CD4-positive, CD25-positive, alpha-beta regulatory T cell (primary cell): ENCODE results near the gene PRELP. TPM values are rescaled to one million over a fixed set of nuclear protein-coding genes. Genes with fewer than 3 reads are reported as not detected.

ENCODE experiments used
- ATAC-seq, 2 donors: fragments of 150-1000 bp; cut with Tn5 transposase; one replicate each; pipeline ENCODE4 v1.10.0; 2021; ENCODE audit warnings: low read depth in 2 of 2, moderate number of reproducible peaks in 2 of 2, moderate library complexity in 1 of 2
- DNase-seq, 3 donors: peaks; one replicate each; pipeline versions ENCODE4 v3.0.0 to v3.0.0-alpha.2; 2012 to 2022; ENCODE audit warnings: mixed read lengths in 1 of 3
- H3K27ac ChIP-seq: one replicate; pipeline ENCODE4 v1.7.0; 2013; ENCODE audit warnings: mild to moderate bottlenecking, low read length; ENCODE audit not compliant: insufficient read depth, poor library complexity, severe bottlenecking
- H3K27me3 ChIP-seq: one replicate; pipeline ENCODE4 v1.7.0; 2013; ENCODE audit warnings: low read length; ENCODE audit not compliant: control insufficient read depth, insufficient read depth
- H3K36me3 ChIP-seq: one replicate; pipeline ENCODE4 v1.7.0; 2013; ENCODE audit warnings: mild to moderate bottlenecking, low read length, moderate library complexity; ENCODE audit not compliant: control insufficient read depth, insufficient read depth
- H3K4me1 ChIP-seq: 2 replicates; pipeline ENCODE4 v1.7.0; 2013; ENCODE audit warnings: mild to moderate bottlenecking, low read length; ENCODE audit not compliant: insufficient read depth, control insufficient read depth, poor library complexity, severe bottlenecking
- H3K4me3 ChIP-seq: one replicate; pipeline ENCODE4 v1.7.0; 2013; ENCODE audit warnings: low read depth, mild to moderate bottlenecking, low read length, moderate library complexity
- H3K9me3 ChIP-seq, 2 experiments: 1 replicate in 1 of 2; 2 replicates in 1 of 2; pipeline ENCODE4 v1.7.0; 2013; ENCODE audit warnings: low read length in 2 of 2, mild to moderate bottlenecking in 1 of 2, moderate library complexity in 1 of 2; ENCODE audit not compliant: control insufficient read depth in 2 of 2
- H3K27ac Mint-ChIP-seq, 3 donors: one replicate each; pipeline ENCODE4 v1.8.0; 2020 to 2022; ENCODE audit warnings: mild to moderate bottlenecking in 3 of 3, mixed read lengths in 3 of 3, moderate library complexity in 2 of 3
- H3K27me3 Mint-ChIP-seq: one replicate; pipeline ENCODE4 v1.8.0; 2022; ENCODE audit warnings: mild to moderate bottlenecking, mixed read lengths
- H3K36me3 Mint-ChIP-seq: one replicate; pipeline ENCODE4 v1.8.0; 2020; ENCODE audit warnings: mixed read lengths
- H3K4me1 Mint-ChIP-seq, 4 donors: one replicate each; pipeline ENCODE4 v1.8.0; 2020 to 2022; ENCODE audit warnings: mixed read lengths in 4 of 4, mild to moderate bottlenecking in 1 of 4
- H3K4me3 Mint-ChIP-seq, 4 donors: one replicate each; pipeline ENCODE4 v1.8.0; 2020 to 2022; ENCODE audit warnings: mild to moderate bottlenecking in 4 of 4, mixed read lengths in 4 of 4, moderate library complexity in 3 of 4
- H3K9me3 Mint-ChIP-seq, 7 donors: one replicate each; pipeline ENCODE4 v1.8.0; 2020 to 2022; ENCODE audit warnings: mixed read lengths in 7 of 7, mild to moderate bottlenecking in 3 of 7, moderate library complexity in 2 of 7
- polyA plus RNA-seq, 4 donors: library from polyadenylated mRNA; unstranded; fragments of 300-500 nt; fragmentation: Illumina TruSeq; gene quantifications; one replicate each; pipeline ENCODE4 v1.2.3, GENCODE V29; 2021
- total RNA-seq: library from RNA; stranded (reverse); gene quantifications from one replicate; pipeline ENCODE4 v1.2.3, GENCODE V29; 2022

PRELP gene
- not detected for total RNA-seq
- polyA plus RNA-seq = not detected

DNA sequence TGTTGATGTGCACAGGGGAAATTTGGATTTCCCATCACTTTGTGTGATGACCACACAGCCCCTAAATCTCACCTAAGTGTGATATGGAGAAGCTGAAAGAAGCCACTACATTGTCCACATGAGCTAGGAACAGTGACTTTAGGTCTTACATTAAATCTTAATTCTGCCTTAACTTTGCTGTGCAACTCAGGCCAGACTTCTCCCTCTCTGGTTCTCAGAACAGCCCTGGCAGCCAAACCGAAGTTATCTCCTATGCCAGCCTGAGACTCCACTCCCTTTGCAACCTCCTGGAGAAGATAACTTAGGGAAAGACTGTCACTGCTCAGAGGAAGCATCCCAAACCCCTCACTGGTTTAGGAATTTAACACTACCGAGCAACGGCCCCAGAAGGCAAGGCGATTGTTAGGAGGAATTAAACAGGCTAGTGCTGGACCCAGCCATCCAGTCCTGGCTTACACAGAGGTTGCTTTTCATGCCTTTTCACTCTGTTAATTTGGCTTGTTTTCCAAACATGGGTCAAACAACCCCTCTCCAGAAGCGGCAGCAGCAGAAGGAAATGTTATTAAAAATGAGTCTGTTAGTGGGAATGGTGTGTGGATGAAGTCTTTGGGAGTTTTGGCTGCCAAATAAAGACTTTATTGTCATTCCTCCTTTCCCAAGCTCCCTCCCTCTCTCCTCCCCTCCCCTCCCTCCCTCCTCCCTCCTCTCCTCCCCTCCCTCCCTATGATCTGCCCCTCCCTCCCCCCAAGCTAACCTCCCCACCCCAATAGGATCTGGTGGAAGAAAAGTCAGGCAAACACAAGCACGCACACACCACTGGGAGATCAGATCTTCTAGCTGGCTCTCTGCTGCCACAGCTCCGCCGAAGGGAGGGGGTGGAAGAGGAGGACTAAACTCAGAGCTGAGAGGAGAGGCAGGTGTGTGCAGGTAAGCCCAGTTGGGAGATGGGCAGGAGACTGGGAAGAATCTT, at the start of gene PRELP:
Gene PRELP (plus strand): TSS at position 795 of the 970 bp plus-strand sequence. CDS start 7,379 bp downstream, outside the sequence.
- H3K36me3 Mint-ChIP-seq = no peaks in the 10 kb centered on the region
- no peak within 1 kb of the TSS for H3K4me3 ChIP-seq
- no peaks in the 10 kb centered on the region for H3K9me3 ChIP-seq
- H3K27me3 ChIP-seq = peaks cover 16% of the 10 kb centered on the region
- H3K9me3 Mint-ChIP-seq = no peaks in the 10 kb centered on the region
- no peak for ATAC-seq
- H3K4me1 Mint-ChIP-seq = no peaks in the 10 kb centered on the region
- H3K27ac ChIP-seq = no peak within 1 kb of the TSS
- H3K4me1 ChIP-seq = no peaks in the 10 kb centered on the region
- DNase-seq = no peak
- no peak within 1 kb of the TSS for H3K27ac Mint-ChIP-seq
- no peaks in the 10 kb centered on the region for H3K36me3 ChIP-seq
- H3K4me3 Mint-ChIP-seq = no peak within 1 kb of the TSS
- H3K27me3 Mint-ChIP-seq = peaks cover 21% of the 10 kb centered on the region

DNA sequence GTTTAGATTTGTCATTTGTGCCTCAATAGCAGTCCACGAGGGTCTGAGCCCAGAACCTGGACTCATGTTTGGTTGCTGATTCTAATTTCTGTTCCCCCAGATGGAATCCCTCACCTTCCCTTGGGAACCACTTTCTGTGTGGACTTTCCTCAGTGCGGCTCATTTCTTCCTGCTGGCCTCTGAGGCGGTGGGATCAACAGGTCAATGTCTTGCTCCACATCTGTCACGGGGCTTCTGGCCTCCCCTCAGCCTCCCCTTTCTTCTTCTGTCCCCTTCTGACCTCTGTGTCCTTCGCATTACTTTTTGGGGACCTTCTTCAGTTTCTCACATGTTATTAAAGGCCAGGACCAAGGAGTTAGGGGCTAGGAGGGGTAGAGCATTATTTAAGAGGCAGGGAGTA, 49.2 kb upstream of the PRELP start:
- H3K27ac Mint-ChIP-seq = no peak overlapping the region

DNA sequence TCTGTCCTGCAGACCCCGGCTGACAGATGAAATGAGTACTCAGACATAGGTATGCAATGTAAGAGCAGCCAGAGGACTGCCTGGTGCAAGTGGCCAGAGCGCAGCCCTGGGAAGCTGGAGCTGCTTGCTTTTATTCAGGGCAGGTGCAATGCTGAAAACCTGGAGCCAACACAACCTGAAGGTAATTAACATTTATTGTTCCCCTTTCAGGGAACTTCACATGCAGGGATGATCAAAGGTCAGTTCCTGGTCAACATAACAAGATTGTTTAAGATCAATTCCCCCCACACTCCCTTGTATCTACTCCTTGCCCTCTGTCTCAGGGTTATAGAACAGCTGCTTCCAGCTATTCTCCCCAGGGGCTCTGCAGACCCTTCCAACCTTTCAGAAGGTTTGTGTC, 48.7 kb upstream of the PRELP start:
- Mint-ChIP-seq H3K36me3 (no peaks in the 10 kb centered on the region), H3K27me3 (peaks cover 35% of the 10 kb centered on the region), H3K4me1 (no peaks in the 10 kb centered on the region), H3K27ac (no peak overlapping the region), H3K4me3 (no peak overlapping the region), H3K9me3 (no peaks in the 10 kb centered on the region)
- no peak for ATAC-seq
- Histone ChIP-seq H3K36me3 (no peaks in the 10 kb centered on the region), H3K4me1 (no peaks in the 10 kb centered on the region), H3K27me3 (peaks cover 2% of the 10 kb centered on the region), H3K9me3 (no peaks in the 10 kb centered on the region), H3K27ac (no peak overlapping the region), H3K4me3 (no peak overlapping the region)
- no peak for DNase-seq

More for the DNA sequence above, 49.2 kb upstream of the PRELP start:
- Mint-ChIP-seq H3K4me3 (no peak overlapping the region), H3K36me3 (no peaks in the 10 kb centered on the region), H3K9me3 (no peaks in the 10 kb centered on the region), H3K4me1 (no peaks in the 10 kb centered on the region), H3K27me3 (peaks cover 30% of the 10 kb centered on the region)
- H3K36me3 ChIP-seq = no peaks in the 10 kb centered on the region
- no peaks in the 10 kb centered on the region for H3K9me3 ChIP-seq
- H3K27me3 ChIP-seq = peaks cover 2% of the 10 kb centered on the region
- DNase-seq (no peak), ATAC-seq (no peak)
- no peaks in the 10 kb centered on the region for H3K4me1 ChIP-seq
- no peak overlapping the region for H3K4me3 ChIP-seq
- no peak overlapping the region for H3K27ac ChIP-seq

DNA sequence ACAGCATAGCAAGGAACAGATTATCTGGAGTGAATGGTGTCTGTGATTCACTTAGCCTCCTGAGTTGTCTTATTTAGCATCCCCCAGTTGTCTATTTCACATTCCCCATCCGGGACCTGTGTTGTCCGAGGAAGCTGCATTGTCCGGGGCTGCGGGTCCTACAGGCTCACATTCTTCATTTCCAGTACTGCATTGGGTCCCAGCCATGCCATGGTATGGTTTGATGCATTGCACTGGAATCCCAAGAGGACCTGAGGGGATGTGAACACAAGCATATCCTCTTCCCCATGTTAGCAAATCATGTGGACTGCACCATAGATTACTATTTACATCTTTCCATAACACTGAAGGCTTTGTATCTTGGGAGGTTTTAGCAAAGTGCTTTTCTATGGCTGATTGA, 48.2 kb upstream of the PRELP start:
- peaks cover 2% of the 10 kb centered on the region for H3K27me3 ChIP-seq
- H3K4me1 Mint-ChIP-seq = no peaks in the 10 kb centered on the region
- H3K36me3 Mint-ChIP-seq = no peaks in the 10 kb centered on the region
- no peaks in the 10 kb centered on the region for H3K9me3 ChIP-seq
- H3K9me3 Mint-ChIP-seq = no peaks in the 10 kb centered on the region
- H3K27ac Mint-ChIP-seq = no peak overlapping the region
- no peak overlapping the region for H3K4me3 Mint-ChIP-seq
- H3K4me1 ChIP-seq = no peaks in the 10 kb centered on the region
- peaks cover 37% of the 10 kb centered on the region for H3K27me3 Mint-ChIP-seq
- H3K36me3 ChIP-seq = no peaks in the 10 kb centered on the region
- H3K27ac ChIP-seq = no peak overlapping the region
- ATAC-seq = no peak
- H3K4me3 ChIP-seq = no peak overlapping the region
- no peak for DNase-seq

DNA sequence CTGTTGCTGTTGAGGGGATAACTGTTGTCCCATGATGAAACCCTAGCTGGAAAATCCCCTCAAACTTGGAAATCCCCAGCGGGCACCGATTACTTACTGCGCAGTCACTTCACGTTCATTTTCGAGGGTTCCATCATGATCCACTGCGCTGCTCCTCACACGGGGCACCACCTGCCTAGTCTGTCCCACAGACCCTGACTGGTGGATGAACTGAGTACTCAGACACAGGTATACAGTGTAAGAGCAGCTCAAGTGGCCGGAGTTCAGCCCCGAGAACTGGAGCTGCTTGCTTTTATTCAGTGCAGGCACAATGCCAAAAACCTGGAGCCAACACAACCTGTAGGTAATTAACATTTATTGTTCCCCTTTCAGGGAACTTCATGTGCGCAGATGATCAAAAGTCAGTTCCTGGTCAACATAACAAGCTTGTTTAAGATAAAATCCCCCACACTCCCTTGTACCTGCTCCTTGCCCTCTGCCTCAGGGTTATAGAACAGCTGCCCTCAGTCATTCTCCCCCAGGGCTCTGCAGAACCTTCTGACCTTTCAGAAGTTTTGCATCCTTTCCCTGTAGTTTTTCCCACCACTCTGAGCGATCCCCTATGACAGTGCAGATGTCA, 46.5 kb upstream of the PRELP start:
- Mint-ChIP-seq H3K27me3 (peaks cover 34% of the 10 kb centered on the region), H3K36me3 (no peaks in the 10 kb centered on the region), H3K4me1 (no peaks in the 10 kb centered on the region), H3K4me3 (no peak overlapping the region), H3K27ac (no peak overlapping the region), H3K9me3 (no peaks in the 10 kb centered on the region)
- ATAC-seq (no peak), DNase-seq (no peak)
- H3K9me3 ChIP-seq = no peaks in the 10 kb centered on the region
- no peak overlapping the region for H3K27ac ChIP-seq
- H3K36me3 ChIP-seq = no peaks in the 10 kb centered on the region
- no peak overlapping the region for H3K4me3 ChIP-seq
- no peaks in the 10 kb centered on the region for H3K4me1 ChIP-seq
- H3K27me3 ChIP-seq = no peaks in the 10 kb centered on the region

DNA sequence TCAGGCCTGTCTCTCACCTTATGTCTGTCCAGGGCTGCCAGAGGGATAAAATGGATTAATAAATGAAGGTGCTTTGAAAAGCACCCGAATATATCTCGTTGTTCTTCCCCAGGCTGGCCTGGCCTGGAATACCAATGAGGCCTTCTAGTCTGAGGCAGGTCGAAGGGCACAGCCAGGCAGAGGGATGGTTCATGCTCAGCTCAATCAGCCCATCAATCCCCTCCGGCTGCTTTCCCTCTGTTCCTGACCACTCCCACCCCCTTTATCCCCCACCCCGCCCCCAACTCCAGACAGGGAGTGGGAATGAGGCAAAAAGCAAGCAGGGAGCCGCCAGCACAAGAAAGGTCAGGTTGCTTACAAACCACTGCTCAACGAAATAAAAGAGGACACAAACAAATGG, 40.0 kb upstream of the PRELP start:
- no peak overlapping the region for H3K4me3 ChIP-seq
- H3K27me3 ChIP-seq = peaks cover 3% of the 10 kb centered on the region
- Mint-ChIP-seq H3K36me3 (no peaks in the 10 kb centered on the region), H3K9me3 (no peaks in the 10 kb centered on the region), H3K4me1 (no peaks in the 10 kb centered on the region), H3K27ac (no peak overlapping the region), H3K27me3 (peaks cover 17% of the 10 kb centered on the region), H3K4me3 (no peak overlapping the region)
- no peak for ATAC-seq
- DNase-seq = no peak
- no peak overlapping the region for H3K27ac ChIP-seq
- H3K4me1 ChIP-seq = no peaks in the 10 kb centered on the region
- no peaks in the 10 kb centered on the region for H3K36me3 ChIP-seq
- H3K9me3 ChIP-seq = no peaks in the 10 kb centered on the region

DNA sequence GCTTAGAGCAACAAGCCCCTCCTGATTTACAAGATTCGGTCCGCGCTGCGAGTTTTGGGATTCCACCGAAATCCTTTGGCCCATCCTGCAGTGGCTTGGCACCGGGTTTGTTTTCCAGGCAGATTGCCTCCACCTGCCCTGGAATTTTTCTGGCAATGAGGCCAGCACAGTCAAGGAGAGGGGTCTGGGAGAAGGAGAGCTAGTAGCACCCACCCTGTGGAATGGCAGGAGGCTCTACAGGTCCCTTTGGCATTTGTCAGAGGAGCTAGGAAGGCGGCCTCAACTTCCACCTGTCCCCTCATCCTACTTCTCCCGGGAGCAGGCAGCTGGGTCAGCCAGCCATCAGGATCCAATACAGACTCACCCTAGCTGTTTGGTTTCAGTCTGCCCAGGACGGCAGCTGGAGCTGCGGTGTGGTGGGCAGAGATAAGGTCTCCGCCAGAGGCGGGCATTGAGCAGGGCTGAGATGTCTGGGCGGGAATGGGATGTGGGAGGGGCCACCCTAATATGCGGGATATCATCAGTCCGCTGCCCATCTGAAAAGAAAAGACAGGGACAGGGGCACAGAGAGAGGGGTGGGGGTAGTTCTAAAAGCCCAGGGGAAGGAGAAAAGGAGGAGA, 37.8 kb upstream of the PRELP start:
- no peaks in the 10 kb centered on the region for H3K36me3 Mint-ChIP-seq
- Histone ChIP-seq H3K27ac (no peak overlapping the region), H3K4me3 (no peak overlapping the region), H3K27me3 (peaks cover 7% of the 10 kb centered on the region), H3K9me3 (no peaks in the 10 kb centered on the region), H3K36me3 (no peaks in the 10 kb centered on the region), H3K4me1 (no peaks in the 10 kb centered on the region)
- ATAC-seq = no peak
- no peak for DNase-seq
- no peaks in the 10 kb centered on the region for H3K9me3 Mint-ChIP-seq
- H3K4me1 Mint-ChIP-seq = no peaks in the 10 kb centered on the region
- H3K27ac Mint-ChIP-seq = no peak overlapping the region
- peaks cover 19% of the 10 kb centered on the region for H3K27me3 Mint-ChIP-seq
- no peak overlapping the region for H3K4me3 Mint-ChIP-seq
